Liver (tissue), 9 donors: Measurements from ENCODE around the gene OTOA. TPM values are rescaled to one million over a fixed set of nuclear protein-coding genes. Genes with fewer than 3 reads are reported as not detected.

Source experiments
- DNase-seq: peaks from one replicate; pipeline ENCODE4 v3.0.0-alpha.2; 2017; ENCODE audit warnings: low spot score
- H3K27ac ChIP-seq, 2 donors: one replicate each; pipeline ENCODE4 v1.7.0; 2013; ENCODE audit warnings: inconsistent platforms in 2 of 2, low read length in 2 of 2, control low read depth in 1 of 2, low read depth in 1 of 2, mild to moderate bottlenecking in 1 of 2
- H3K27me3 ChIP-seq, 4 donors: one replicate each; pipeline versions ENCODE4 v1.6.1 to v1.7.0; 2013; ENCODE audit warnings: low read length in 3 of 4, inconsistent platforms in 1 of 4, mild to moderate bottlenecking in 1 of 4, moderate library complexity in 1 of 4; ENCODE audit not compliant: control insufficient read depth in 4 of 4, insufficient read depth in 4 of 4
- H3K36me3 ChIP-seq, 4 donors: one replicate each; pipeline versions ENCODE4 v1.6.1 to v1.7.0; 2013; ENCODE audit warnings: low read length in 3 of 4, mild to moderate bottlenecking in 3 of 4, low read depth in 1 of 4, moderate library complexity in 1 of 4; ENCODE audit not compliant: control insufficient read depth in 4 of 4, insufficient read depth in 3 of 4
- H3K4me1 ChIP-seq, 4 donors: one replicate each; pipeline versions ENCODE4 v1.6.1 to v1.7.0; 2013; ENCODE audit warnings: low read length in 3 of 4, mild to moderate bottlenecking in 3 of 4, moderate library complexity in 1 of 4; ENCODE audit not compliant: control insufficient read depth in 4 of 4, insufficient read depth in 4 of 4
- H3K4me3 ChIP-seq, 3 donors: one replicate each; pipeline versions ENCODE4 v1.6.1 to v1.7.0; 2013; ENCODE audit warnings: low read length in 3 of 3, control low read depth in 1 of 3, low read depth in 1 of 3, mild to moderate bottlenecking in 1 of 3
- H3K9ac ChIP-seq, 2 donors: one replicate each; pipeline ENCODE4 v1.7.0; 2013; ENCODE audit warnings: low read length in 2 of 2, mild to moderate bottlenecking in 2 of 2, moderate library complexity in 2 of 2, control low read depth in 1 of 2, low read depth in 1 of 2
- H3K9me3 ChIP-seq, 4 donors: one replicate each; pipeline versions ENCODE4 v1.6.1 to v1.7.0; 2013; ENCODE audit warnings: low read length in 3 of 4; ENCODE audit not compliant: control insufficient read depth in 4 of 4
- ATF3 ChIP-seq: IDR thresholded peaks from 2 replicates; pipeline ENCODE4 v1.6.1; 2016; ENCODE audit warnings: antibody characterized with exemption
- EGR1 ChIP-seq, 2 donors: IDR thresholded peaks; 2 replicates each; pipeline ENCODE4 v1.6.1; 2016 to 2018; ENCODE audit warnings: antibody characterized with exemption in 2 of 2, low read depth in 2 of 2
- FOXA1 ChIP-seq: IDR thresholded peaks from 2 replicates; pipeline ENCODE4 v1.6.1; 2016; ENCODE audit warnings: antibody characterized with exemption
- FOXA2 ChIP-seq: IDR thresholded peaks from 2 replicates; pipeline ENCODE4 v1.6.1; 2016; ENCODE audit warnings: antibody characterized with exemption
- GABPA ChIP-seq, 2 donors: IDR thresholded peaks in 1 of 2; conservative IDR thresholded peaks in 1 of 2; 2 replicates each; pipeline ENCODE4 v1.6.1; 2016; ENCODE audit warnings: antibody characterized with exemption in 2 of 2, mild to moderate bottlenecking in 1 of 2, moderate library complexity in 1 of 2
- HNF4A ChIP-seq, 2 donors: conservative IDR thresholded peaks; 2 replicates each; pipeline ENCODE4 v1.6.1; 2016; ENCODE audit warnings: antibody characterized with exemption in 2 of 2, mild to moderate bottlenecking in 2 of 2
- HNF4G ChIP-seq: IDR thresholded peaks from 2 replicates; pipeline ENCODE4 v1.6.1; 2016; ENCODE audit warnings: antibody characterized with exemption
- MAX ChIP-seq: IDR thresholded peaks from 2 replicates; pipeline ENCODE4 v1.6.1; 2016; ENCODE audit warnings: antibody characterized with exemption
- NR2F2 ChIP-seq: IDR thresholded peaks from 2 replicates; pipeline ENCODE4 v1.6.1; 2016; ENCODE audit warnings: antibody characterized with exemption
- REST ChIP-seq: IDR thresholded peaks from 2 replicates; pipeline ENCODE4 v1.6.1; 2016; ENCODE audit warnings: antibody characterized with exemption, mild to moderate bottlenecking
- RXRA ChIP-seq, 2 donors: IDR thresholded peaks; 2 replicates each; pipeline ENCODE4 v1.6.1; 2017 to 2018; ENCODE audit warnings: antibody characterized with exemption in 2 of 2, mild to moderate bottlenecking in 1 of 2
- SP1 ChIP-seq: IDR thresholded peaks from 2 replicates; pipeline ENCODE4 v1.6.1; 2018; ENCODE audit warnings: antibody characterized with exemption, mild to moderate bottlenecking
- TAF1 ChIP-seq: conservative IDR thresholded peaks from 2 replicates; pipeline ENCODE4 v1.6.1; 2016; ENCODE audit warnings: antibody characterized with exemption, mild to moderate bottlenecking
- YY1 ChIP-seq: IDR thresholded peaks from 2 replicates; pipeline ENCODE4 v1.6.1; 2016; ENCODE audit warnings: antibody characterized with exemption, mild to moderate bottlenecking
- WGBS: extraction: QIAGEN DNeasy Blood & Tissue Kit; methylation state at CpG from one replicate; pipeline ENCODE4 v1.1.7; 2013; 5-methylcytosine and 5-hydroxymethylcytosine counted together
- polyA plus RNA-seq, 2 donors: library from polyadenylated mRNA; stranded (reverse) in 1 of 2; unstranded in 1 of 2; fragments of 200-250 nt in 1 of 2; fragments of >200 nt in 1 of 2; fragmentation: Nextera tagmentation in 1 of 2; extraction: Ambion mirVana in 1 of 2; gene quantifications; one replicate each; pipeline versions ENCODE4 v1.2.1 to v1.2.3, GENCODE V29; 2013 to 2015
- total RNA-seq, 2 donors: library from RNA; depleted of rRNA; stranded (reverse); fragments of >200 nt; gene quantifications; one replicate each; pipeline ENCODE4 v1.2.3, GENCODE V29; 2014
- TF ChIP-seq, protein P1 (sequence below): IDR thresholded peaks from 2 replicates; pipeline ENCODE4 v1.6.1; 2016; ENCODE audit warnings: antibody characterized with exemption
- donor health status: healthy.
- donor health status: healthy.
- donor health status: healthy.
- donor health status: healthy.
- donor health status: healthy.

OTOA gene
- total and polyA plus RNA-seq, 4 donors, result 0.05 to 0.17 (median 0.10) TPM

GRCh38 chr16:21653571-21653970, 10.2 kb upstream of the OTOA start:
- WGBS, result 89% methylated on average over 5 of the region's 5 CpGs
- H3K9ac ChIP-seq, result no peak overlapping the region
- no peaks in the 10 kb centered on the region for H3K9me3 ChIP-seq
- no peaks in the 10 kb centered on the region for H3K4me1 ChIP-seq
- TF ChIP-seq HNF4A (conservative IDR thresholded peaks at IDR 0.05), result no peak
- TF ChIP-seq RXRA (IDR thresholded peaks at IDR 0.05), result no peak
- TF ChIP-seq, protein P1, sequence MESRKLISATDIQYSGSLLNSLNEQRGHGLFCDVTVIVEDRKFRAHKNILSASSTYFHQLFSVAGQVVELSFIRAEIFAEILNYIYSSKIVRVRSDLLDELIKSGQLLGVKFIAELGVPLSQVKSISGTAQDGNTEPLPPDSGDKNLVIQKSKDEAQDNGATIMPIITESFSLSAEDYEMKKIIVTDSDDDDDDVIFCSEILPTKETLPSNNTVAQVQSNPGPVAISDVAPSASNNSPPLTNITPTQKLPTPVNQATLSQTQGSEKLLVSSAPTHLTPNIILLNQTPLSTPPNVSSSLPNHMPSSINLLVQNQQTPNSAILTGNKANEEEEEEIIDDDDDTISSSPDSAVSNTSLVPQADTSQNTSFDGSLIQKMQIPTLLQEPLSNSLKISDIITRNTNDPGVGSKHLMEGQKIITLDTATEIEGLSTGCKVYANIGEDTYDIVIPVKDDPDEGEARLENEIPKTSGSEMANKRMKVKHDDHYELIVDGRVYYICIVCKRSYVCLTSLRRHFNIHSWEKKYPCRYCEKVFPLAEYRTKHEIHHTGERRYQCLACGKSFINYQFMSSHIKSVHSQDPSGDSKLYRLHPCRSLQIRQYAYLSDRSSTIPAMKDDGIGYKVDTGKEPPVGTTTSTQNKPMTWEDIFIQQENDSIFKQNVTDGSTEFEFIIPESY, result no peak
- no peak for TF ChIP-seq HNF4G
- TF ChIP-seq NR2F2, result no peak
- TF ChIP-seq EGR1 (IDR thresholded peaks at IDR 0.05; ENCODE audit: low read depth in 2 of 2), result no peak
- TF ChIP-seq FOXA1, result no peak
- no peak for TF ChIP-seq MAX
- TF ChIP-seq TAF1, result no peak
- TF ChIP-seq SP1, result no peak
- no peak for TF ChIP-seq GABPA (IDR thresholded peaks at IDR 0.05 in 1 of 2, conservative IDR thresholded peaks at IDR 0.05 in 1 of 2)
- TF ChIP-seq FOXA2, result no peak
- no peak for TF ChIP-seq REST
- no peak for TF ChIP-seq YY1
- no peak for TF ChIP-seq ATF3
- H3K27ac ChIP-seq, result peak overlapping the region; percentile 14 to 19
- no peak overlapping the region for H3K4me3 ChIP-seq
- H3K27me3 ChIP-seq, result no peaks in the 10 kb centered on the region
- DNase-seq, result no peak
- peaks cover 0 to 3% (median under 1%) of the 10 kb centered on the region in 4 donors for H3K36me3 ChIP-seq

DNA sequence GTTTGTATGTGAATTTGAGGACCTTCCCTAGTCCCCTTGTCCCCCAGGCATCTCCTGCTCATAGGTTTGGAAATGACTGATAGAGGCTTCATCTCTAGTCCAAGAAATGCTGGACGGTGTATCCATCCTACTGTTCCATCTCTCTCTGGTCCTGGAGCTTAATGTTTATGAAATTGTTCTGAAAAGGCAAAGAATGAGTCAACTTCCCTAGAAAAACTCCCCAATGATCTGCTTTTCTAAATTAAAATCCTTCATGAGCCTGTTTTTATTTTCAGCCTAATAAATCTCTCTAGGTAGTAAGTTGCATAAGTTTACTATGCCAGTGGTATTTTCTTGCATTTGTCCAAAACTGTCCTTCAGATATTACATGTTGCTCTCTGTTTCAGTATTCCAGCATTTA, 9.3 kb upstream of the OTOA start:
- TF ChIP-seq FOXA1 (no peak), FOXA2 (no peak)
- no peaks in the 10 kb centered on the region for H3K9me3 ChIP-seq
- no peaks in the 10 kb centered on the region for H3K4me1 ChIP-seq
- no peak overlapping the region for H3K27ac ChIP-seq
- H3K27me3 ChIP-seq, result no peaks in the 10 kb centered on the region
- H3K9ac ChIP-seq, result no peak overlapping the region
- H3K36me3 ChIP-seq, result peaks cover 0 to 3% (median under 1%) of the 10 kb centered on the region in 4 donors
- WGBS, result 93% methylated on average over 1 of the region's 1 CpG
- H3K4me3 ChIP-seq, result no peak overlapping the region
- no peak for DNase-seq
